GM12865 (cell line): ENCODE measurements around the gene ORMDL3.

Experiments
- DNase-seq: peaks from one replicate; pipeline ENCODE4 v3.0.0; 2010; ENCODE audit warnings: low read depth
- H3K4me3 ChIP-seq: 2 replicates; pipeline ENCODE4 v1.5.1; 2011; ENCODE audit warnings: mild to moderate bottlenecking, low read depth, low read length, control low read depth
- TF ChIP-seq, protein P1 (sequence below): IDR thresholded peaks from 2 replicates; pipeline ENCODE4 v1.5.1; 2011; ENCODE audit warnings: low read length, control low read depth, low read depth, inconsistent platforms; ENCODE audit not compliant: insufficient read depth; ENCODE audit errors: missing control alignments

ORMDL3 gene

DNA sequence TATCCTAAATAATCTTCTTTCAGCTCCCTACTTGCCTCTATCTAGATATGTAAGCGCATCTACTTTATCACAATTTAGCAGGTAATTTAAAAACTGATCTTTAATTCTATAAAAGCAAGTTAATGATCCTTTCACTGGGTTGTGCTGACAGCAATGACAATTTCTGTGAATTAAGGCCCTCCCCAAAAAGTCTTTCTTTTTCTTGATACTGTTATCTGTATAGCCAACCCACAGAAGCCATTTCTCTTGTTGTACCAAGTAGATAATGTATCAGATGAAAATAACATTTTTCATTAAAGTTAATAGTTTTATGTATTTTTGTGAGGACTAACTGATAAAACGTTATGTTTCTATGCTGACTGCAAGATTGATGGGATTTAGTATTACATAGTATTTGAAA, 55.6 kb downstream of the ORMDL3 start:
- TF ChIP-seq, protein P1, sequence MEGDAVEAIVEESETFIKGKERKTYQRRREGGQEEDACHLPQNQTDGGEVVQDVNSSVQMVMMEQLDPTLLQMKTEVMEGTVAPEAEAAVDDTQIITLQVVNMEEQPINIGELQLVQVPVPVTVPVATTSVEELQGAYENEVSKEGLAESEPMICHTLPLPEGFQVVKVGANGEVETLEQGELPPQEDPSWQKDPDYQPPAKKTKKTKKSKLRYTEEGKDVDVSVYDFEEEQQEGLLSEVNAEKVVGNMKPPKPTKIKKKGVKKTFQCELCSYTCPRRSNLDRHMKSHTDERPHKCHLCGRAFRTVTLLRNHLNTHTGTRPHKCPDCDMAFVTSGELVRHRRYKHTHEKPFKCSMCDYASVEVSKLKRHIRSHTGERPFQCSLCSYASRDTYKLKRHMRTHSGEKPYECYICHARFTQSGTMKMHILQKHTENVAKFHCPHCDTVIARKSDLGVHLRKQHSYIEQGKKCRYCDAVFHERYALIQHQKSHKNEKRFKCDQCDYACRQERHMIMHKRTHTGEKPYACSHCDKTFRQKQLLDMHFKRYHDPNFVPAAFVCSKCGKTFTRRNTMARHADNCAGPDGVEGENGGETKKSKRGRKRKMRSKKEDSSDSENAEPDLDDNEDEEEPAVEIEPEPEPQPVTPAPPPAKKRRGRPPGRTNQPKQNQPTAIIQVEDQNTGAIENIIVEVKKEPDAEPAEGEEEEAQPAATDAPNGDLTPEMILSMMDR = no peak
- no peak for DNase-seq
- H3K4me3 ChIP-seq = peak overlapping the region; percentile 14; the same call in 1 of the 2 replicates
